ENCODE results near the gene RIOX2. TPM values are rescaled to one million over a fixed set of nuclear protein-coding genes. Genes with fewer than 3 reads are reported as not detected.

The RIOX2 gene
- total RNA-seq, 1 experiment from 2014 or later = 28.4 TPM

DNA sequence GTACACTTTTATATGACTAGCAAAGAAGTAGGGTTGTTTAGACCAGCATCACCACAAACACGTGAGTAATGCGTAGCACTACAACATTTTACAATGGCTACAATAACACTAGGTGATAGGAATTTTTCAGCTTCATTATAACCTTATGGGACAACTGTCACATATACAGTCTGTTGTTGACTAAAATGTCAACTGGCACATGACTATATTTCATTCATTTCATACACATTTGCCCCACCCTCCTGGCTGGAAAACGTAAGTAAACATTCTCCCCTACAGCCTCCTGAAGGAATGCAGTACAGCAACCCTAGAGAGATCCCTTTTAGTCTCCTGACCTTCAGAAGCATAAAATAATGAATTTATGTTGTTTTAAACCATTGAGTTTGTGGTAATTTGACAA lies 16.2 kb downstream of the RIOX2 start:
- Histone ChIP-seq H3K27me3 (replicated peaks; ENCODE audit: insufficient read depth, low read depth, low read length, poor library complexity) (no peaks in the 10 kb centered on the region), H3K9me3 (ENCODE audit: low read depth, low read length, poor library complexity, severe bottlenecking) (no peaks in the 10 kb centered on the region), H3K36me3 (ENCODE audit: insufficient read depth, low read length, poor library complexity, severe bottlenecking) (no peaks in the 10 kb centered on the region), H3K4me3 (ENCODE audit: low read depth, low read length, poor library complexity, severe bottlenecking) (no peak overlapping the region), H3K27ac (ENCODE audit: low read depth, low read length, poor library complexity, severe bottlenecking) (no peak overlapping the region), H3K4me1 (ENCODE audit: insufficient read depth, low read length, poor library complexity, severe bottlenecking) (peaks cover 8% of the 10 kb centered on the region)
- POLR2A ChIA-PET (ENCODE audit: low non-redundant PET) = interaction anchor here (0.6 kb wide), 1 partner anchor 60 kb away, joined by 3 read pairs; no protein-coding TSS in a partner anchor
- no peak for DNase-seq (ENCODE audit: low spot score)
- no TSS peak for BruUV-seq (replicated peaks)
- intact Hi-C loops (cut with micrococcal nuclease; ENCODE audit: unreplicated experiment) = no loop called here
- TF ChIP-seq EZH2 (IDR thresholded peaks at IDR 0.05; ENCODE audit: borderline replicate concordance, low read depth, low read length, poor library complexity, severe bottlenecking) = no peak
- TF ChIP-seq, protein P1, sequence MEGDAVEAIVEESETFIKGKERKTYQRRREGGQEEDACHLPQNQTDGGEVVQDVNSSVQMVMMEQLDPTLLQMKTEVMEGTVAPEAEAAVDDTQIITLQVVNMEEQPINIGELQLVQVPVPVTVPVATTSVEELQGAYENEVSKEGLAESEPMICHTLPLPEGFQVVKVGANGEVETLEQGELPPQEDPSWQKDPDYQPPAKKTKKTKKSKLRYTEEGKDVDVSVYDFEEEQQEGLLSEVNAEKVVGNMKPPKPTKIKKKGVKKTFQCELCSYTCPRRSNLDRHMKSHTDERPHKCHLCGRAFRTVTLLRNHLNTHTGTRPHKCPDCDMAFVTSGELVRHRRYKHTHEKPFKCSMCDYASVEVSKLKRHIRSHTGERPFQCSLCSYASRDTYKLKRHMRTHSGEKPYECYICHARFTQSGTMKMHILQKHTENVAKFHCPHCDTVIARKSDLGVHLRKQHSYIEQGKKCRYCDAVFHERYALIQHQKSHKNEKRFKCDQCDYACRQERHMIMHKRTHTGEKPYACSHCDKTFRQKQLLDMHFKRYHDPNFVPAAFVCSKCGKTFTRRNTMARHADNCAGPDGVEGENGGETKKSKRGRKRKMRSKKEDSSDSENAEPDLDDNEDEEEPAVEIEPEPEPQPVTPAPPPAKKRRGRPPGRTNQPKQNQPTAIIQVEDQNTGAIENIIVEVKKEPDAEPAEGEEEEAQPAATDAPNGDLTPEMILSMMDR (conservative IDR thresholded peaks at IDR 0.05; ENCODE audit: low read depth, low read length) = no peak
- CTCF ChIA-PET = no interaction called here

GRCh38 chr3:97954228-97954827 lies 17.9 kb downstream of the RIOX2 start:
- ChIA-PET POLR2A (ENCODE audit: low non-redundant PET) (no interaction called here), CTCF (no interaction called here)
- TF ChIP-seq EZH2 (IDR thresholded peaks at IDR 0.05; ENCODE audit: borderline replicate concordance, low read depth, low read length, poor library complexity, severe bottlenecking) = no peak
- TF ChIP-seq, protein P1 (conservative IDR thresholded peaks at IDR 0.05; ENCODE audit: low read depth, low read length) = no peak
- no TSS peak for BruUV-seq (replicated peaks)
- no peaks in the 10 kb centered on the region for H3K9me3 ChIP-seq (ENCODE audit: low read depth, low read length, poor library complexity, severe bottlenecking)
- intact Hi-C loops (cut with micrococcal nuclease; ENCODE audit: unreplicated experiment) = no loop called here
- no peaks in the 10 kb centered on the region for H3K27me3 ChIP-seq (replicated peaks; ENCODE audit: insufficient read depth, low read depth, low read length, poor library complexity)
- no peaks in the 10 kb centered on the region for H3K4me1 ChIP-seq (ENCODE audit: insufficient read depth, low read length, poor library complexity, severe bottlenecking)
- H3K27ac ChIP-seq (ENCODE audit: low read depth, low read length, poor library complexity, severe bottlenecking) = no peak overlapping the region
- H3K36me3 ChIP-seq (ENCODE audit: insufficient read depth, low read length, poor library complexity, severe bottlenecking) = peaks cover 4% of the 10 kb centered on the region
- no peak overlapping the region for H3K4me3 ChIP-seq (ENCODE audit: low read depth, low read length, poor library complexity, severe bottlenecking)
- no peak for DNase-seq (ENCODE audit: low spot score)

DNA sequence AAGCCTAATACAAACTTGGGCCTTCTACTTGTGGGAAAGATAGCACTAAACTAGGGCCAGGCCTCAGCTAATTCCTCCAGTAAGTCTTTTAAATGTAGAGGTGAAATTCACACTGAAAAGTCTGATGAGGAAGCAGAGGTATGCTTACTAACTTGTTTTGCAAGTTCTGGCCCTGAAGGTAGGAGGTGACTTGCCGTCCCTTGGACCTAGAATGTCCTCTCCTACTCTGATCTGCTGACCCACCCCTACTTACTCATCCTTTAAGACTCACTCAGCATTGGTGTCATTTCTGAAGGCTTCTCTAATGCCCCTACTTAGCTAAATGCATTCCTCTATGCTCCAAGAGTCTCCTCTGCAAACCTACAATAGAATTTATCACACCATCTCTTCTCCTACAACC lies 19.4 kb downstream of the RIOX2 start:
- no peak for DNase-seq (ENCODE audit: low spot score)
- no peaks in the 10 kb centered on the region for H3K9me3 ChIP-seq (ENCODE audit: low read depth, low read length, poor library complexity, severe bottlenecking)
- H3K36me3 ChIP-seq (ENCODE audit: insufficient read depth, low read length, poor library complexity, severe bottlenecking) = peaks cover 10% of the 10 kb centered on the region
- H3K27me3 ChIP-seq (replicated peaks; ENCODE audit: insufficient read depth, low read depth, low read length, poor library complexity) = no peaks in the 10 kb centered on the region
- H3K4me1 ChIP-seq (ENCODE audit: insufficient read depth, low read length, poor library complexity, severe bottlenecking) = no peaks in the 10 kb centered on the region
- no peak overlapping the region for H3K27ac ChIP-seq (ENCODE audit: low read depth, low read length, poor library complexity, severe bottlenecking)
- intact Hi-C loops (cut with micrococcal nuclease; ENCODE audit: unreplicated experiment) = no loop called here
- no TSS peak for BruUV-seq (replicated peaks)
- POLR2A ChIA-PET (ENCODE audit: low non-redundant PET) = no interaction called here
- CTCF ChIA-PET = no interaction called here
- H3K4me3 ChIP-seq (ENCODE audit: low read depth, low read length, poor library complexity, severe bottlenecking) = no peak overlapping the region
- TF ChIP-seq EZH2 (IDR thresholded peaks at IDR 0.05; ENCODE audit: borderline replicate concordance, low read depth, low read length, poor library complexity, severe bottlenecking) = no peak
- TF ChIP-seq, protein P1 (conservative IDR thresholded peaks at IDR 0.05; ENCODE audit: low read depth, low read length) = no peak

All from A673 (cell line).